ENCODE measurements around the gene MAP3K9. TPM values are rescaled to one million over a fixed set of nuclear protein-coding genes. Genes with fewer than 3 reads are reported as not detected.

MAP3K9 gene
- total and polyA plus RNA-seq, 2 of the 8 experiments (the other 6 are each of a cell fraction or from before 2014, with no cell fraction given): 9.8 to 24.7 TPM

DNA sequence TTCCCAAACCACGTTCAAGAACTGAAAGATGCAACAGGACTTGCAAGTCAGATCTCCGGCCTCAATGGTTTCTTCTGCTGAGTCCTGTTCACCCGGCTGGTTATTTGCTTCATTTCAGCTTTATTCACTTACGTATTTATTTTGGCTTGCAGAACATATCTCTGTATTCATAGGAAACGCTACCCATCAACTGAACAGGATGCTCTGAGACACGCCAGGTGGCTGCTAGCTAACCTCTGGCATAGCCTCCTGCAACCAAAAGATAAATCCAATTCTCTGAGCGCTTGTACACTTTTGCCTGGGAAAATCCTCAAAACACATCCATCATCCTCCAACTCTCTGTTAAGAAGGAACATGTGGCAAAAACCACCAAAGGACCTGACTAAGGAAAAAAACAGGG lies 17.3 kb downstream of the MAP3K9 start (continued):
- no peak for TF ChIP-seq RBBP5 (IDR thresholded peaks at IDR 0.05; ENCODE audit: borderline replicate concordance, low read depth, low read length)
- TF ChIP-seq SP4 (IDR thresholded peaks at IDR 0.05; ENCODE audit: low read length): no peak
- TF ChIP-seq SIRT6 (IDR thresholded peaks at IDR 0.05; ENCODE audit: low read length): no peak
- TF ChIP-seq, protein P1, sequence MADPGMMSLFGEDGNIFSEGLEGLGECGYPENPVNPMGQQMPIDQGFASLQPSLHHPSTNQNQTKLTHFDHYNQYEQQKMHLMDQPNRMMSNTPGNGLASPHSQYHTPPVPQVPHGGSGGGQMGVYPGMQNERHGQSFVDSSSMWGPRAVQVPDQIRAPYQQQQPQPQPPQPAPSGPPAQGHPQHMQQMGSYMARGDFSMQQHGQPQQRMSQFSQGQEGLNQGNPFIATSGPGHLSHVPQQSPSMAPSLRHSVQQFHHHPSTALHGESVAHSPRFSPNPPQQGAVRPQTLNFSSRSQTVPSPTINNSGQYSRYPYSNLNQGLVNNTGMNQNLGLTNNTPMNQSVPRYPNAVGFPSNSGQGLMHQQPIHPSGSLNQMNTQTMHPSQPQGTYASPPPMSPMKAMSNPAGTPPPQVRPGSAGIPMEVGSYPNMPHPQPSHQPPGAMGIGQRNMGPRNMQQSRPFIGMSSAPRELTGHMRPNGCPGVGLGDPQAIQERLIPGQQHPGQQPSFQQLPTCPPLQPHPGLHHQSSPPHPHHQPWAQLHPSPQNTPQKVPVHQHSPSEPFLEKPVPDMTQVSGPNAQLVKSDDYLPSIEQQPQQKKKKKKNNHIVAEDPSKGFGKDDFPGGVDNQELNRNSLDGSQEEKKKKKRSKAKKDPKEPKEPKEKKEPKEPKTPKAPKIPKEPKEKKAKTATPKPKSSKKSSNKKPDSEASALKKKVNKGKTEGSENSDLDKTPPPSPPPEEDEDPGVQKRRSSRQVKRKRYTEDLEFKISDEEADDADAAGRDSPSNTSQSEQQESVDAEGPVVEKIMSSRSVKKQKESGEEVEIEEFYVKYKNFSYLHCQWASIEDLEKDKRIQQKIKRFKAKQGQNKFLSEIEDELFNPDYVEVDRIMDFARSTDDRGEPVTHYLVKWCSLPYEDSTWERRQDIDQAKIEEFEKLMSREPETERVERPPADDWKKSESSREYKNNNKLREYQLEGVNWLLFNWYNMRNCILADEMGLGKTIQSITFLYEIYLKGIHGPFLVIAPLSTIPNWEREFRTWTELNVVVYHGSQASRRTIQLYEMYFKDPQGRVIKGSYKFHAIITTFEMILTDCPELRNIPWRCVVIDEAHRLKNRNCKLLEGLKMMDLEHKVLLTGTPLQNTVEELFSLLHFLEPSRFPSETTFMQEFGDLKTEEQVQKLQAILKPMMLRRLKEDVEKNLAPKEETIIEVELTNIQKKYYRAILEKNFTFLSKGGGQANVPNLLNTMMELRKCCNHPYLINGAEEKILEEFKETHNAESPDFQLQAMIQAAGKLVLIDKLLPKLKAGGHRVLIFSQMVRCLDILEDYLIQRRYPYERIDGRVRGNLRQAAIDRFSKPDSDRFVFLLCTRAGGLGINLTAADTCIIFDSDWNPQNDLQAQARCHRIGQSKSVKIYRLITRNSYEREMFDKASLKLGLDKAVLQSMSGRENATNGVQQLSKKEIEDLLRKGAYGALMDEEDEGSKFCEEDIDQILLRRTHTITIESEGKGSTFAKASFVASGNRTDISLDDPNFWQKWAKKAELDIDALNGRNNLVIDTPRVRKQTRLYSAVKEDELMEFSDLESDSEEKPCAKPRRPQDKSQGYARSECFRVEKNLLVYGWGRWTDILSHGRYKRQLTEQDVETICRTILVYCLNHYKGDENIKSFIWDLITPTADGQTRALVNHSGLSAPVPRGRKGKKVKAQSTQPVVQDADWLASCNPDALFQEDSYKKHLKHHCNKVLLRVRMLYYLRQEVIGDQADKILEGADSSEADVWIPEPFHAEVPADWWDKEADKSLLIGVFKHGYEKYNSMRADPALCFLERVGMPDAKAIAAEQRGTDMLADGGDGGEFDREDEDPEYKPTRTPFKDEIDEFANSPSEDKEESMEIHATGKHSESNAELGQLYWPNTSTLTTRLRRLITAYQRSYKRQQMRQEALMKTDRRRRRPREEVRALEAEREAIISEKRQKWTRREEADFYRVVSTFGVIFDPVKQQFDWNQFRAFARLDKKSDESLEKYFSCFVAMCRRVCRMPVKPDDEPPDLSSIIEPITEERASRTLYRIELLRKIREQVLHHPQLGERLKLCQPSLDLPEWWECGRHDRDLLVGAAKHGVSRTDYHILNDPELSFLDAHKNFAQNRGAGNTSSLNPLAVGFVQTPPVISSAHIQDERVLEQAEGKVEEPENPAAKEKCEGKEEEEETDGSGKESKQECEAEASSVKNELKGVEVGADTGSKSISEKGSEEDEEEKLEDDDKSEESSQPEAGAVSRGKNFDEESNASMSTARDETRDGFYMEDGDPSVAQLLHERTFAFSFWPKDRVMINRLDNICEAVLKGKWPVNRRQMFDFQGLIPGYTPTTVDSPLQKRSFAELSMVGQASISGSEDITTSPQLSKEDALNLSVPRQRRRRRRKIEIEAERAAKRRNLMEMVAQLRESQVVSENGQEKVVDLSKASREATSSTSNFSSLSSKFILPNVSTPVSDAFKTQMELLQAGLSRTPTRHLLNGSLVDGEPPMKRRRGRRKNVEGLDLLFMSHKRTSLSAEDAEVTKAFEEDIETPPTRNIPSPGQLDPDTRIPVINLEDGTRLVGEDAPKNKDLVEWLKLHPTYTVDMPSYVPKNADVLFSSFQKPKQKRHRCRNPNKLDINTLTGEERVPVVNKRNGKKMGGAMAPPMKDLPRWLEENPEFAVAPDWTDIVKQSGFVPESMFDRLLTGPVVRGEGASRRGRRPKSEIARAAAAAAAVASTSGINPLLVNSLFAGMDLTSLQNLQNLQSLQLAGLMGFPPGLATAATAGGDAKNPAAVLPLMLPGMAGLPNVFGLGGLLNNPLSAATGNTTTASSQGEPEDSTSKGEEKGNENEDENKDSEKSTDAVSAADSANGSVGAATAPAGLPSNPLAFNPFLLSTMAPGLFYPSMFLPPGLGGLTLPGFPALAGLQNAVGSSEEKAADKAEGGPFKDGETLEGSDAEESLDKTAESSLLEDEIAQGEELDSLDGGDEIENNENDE (IDR thresholded peaks at IDR 0.05; ENCODE audit: insufficient replicate concordance, low read length): no peak
- no peak for TF ChIP-seq GTF2F1 (IDR thresholded peaks at IDR 0.05; ENCODE audit: borderline replicate concordance, low read depth, low read length)
- TF ChIP-seq, protein P2, sequence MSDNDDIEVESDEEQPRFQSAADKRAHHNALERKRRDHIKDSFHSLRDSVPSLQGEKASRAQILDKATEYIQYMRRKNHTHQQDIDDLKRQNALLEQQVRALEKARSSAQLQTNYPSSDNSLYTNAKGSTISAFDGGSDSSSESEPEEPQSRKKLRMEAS (IDR thresholded peaks at IDR 0.05): no peak
- no peak for TF ChIP-seq YY1 (IDR thresholded peaks at IDR 0.05; ENCODE audit: low read depth, low read length)

Data from H1 (cell line).